ENCODE results near the gene MKI67.

DNA sequence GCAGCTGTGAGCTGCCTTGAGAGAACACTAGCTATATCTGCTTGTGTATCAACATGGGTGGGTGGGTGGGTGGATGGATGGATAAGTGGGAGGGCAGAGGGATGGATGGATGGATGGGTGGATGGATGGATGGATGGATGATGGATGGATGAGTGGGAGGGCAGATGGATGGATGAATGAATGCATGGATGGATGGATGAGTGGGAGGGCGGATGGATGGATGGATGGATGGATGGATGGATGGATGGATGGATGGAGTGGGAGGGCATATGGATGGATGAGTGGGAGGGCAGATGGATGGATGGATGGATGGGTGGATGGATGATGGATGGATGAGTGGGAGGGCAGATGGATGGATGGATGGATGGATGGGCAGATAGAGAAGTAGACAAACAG, 76.1 kb downstream of the MKI67 start:
- TF ChIP-seq CTCF (IDR thresholded peaks at IDR 0.05) (no peak), POLR2A (IDR thresholded peaks at IDR 0.05) (no peak)

Measured in lower leg skin (tissue), 3 donors.